Stimulated activated naive B cell treated with anti-CD40 and anti-IgM and Interleukin-4, amounts not matched to agents 10 μg/mL and 1 μg/mL and 100 μg/mL, for 72 hours (primary cell): ENCODE measurements around the gene WDR87.
"Not testable (repeated sequence)": the region's sequence is repeated elsewhere in the genome, so short reads cannot be mapped to it uniquely, and the experiment has no call there.

Experiments used
- ATAC-seq, 2 donors: fragments of 150-1000 bp; cut with Tn5 transposase; replicated peaks; 2 replicates each; pipeline ENCODE4 v1.10.0; 2021; ENCODE audit warnings: moderate library complexity in 1 of 2
- DNase-seq: peaks from one replicate; pipeline ENCODE4 v3.0.0; 2021
- H3K27ac Mint-ChIP-seq: one replicate; pipeline ENCODE4 v1.8.0; 2022; ENCODE audit warnings: mild to moderate bottlenecking, mixed read lengths
- H3K27me3 Mint-ChIP-seq, 2 donors: one replicate each; pipeline ENCODE4 v1.8.0; 2022; ENCODE audit warnings: mixed read lengths in 2 of 2
- H3K36me3 Mint-ChIP-seq, 2 donors: one replicate each; pipeline ENCODE4 v1.8.0; 2022; ENCODE audit warnings: mixed read lengths in 2 of 2, mild to moderate bottlenecking in 1 of 2
- H3K4me1 Mint-ChIP-seq, 2 donors: one replicate each; pipeline ENCODE4 v1.8.0; 2022; ENCODE audit warnings: mixed read lengths in 2 of 2, mild to moderate bottlenecking in 1 of 2
- H3K4me3 Mint-ChIP-seq, 2 donors: one replicate each; pipeline ENCODE4 v1.8.0; 2022; ENCODE audit warnings: mild to moderate bottlenecking in 2 of 2, mixed read lengths in 2 of 2, moderate library complexity in 1 of 2
- H3K9me3 Mint-ChIP-seq, 2 donors: one replicate each; pipeline ENCODE4 v1.8.0; 2022; ENCODE audit warnings: mixed read lengths in 2 of 2, mild to moderate bottlenecking in 1 of 2

WDR87 gene

DNA sequence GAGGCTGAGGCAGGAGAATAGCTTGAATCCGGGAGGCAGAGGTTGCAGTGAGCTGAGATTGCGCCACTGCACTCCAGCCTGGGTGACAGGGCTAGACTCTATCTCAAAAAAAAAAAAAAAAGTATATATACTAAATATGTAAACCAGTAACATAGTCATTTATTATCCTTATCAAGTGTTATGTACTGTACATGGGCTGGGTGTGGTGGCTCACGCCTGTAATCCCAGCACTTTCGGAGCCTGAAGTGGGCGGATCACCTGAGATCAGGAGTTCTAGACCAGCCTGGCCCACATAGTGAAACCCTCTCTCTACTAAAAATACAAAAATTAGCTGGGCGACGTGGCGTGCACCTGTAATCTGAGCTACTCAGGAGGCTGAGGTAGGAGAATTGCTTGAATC is 18.2 kb upstream of the WDR87 start:
- DNase-seq, ATAC-seq, H3K9me3 Mint-ChIP-seq, H3K4me3 Mint-ChIP-seq, H3K27me3 Mint-ChIP-seq: not testable (repeated sequence)
- Mint-ChIP-seq H3K4me1 (peaks cover 54 to 91% of the 10 kb centered on the region in 2 donors), H3K27ac (peak overlapping the region; percentile 42), H3K36me3 (peaks cover 46 to 47% of the 10 kb centered on the region in 2 donors)

GRCh38 chr19:37920591-37921450 is 14.4 kb upstream of the WDR87 start:
- Mint-ChIP-seq H3K4me1 (peaks cover 38 to 85% of the 10 kb centered on the region in 2 donors), H3K27ac (peak overlapping the region; percentile 94), H3K9me3 (peaks cover 0 to 8% of the 10 kb centered on the region in 2 donors), H3K36me3 (peaks cover 45 to 47% of the 10 kb centered on the region in 2 donors), H3K27me3 (no peaks in the 10 kb centered on the region), H3K4me3 (peak overlapping the region; percentile 76 to 86)
- no peak for DNase-seq
- peak; percentile 44 to 49 for ATAC-seq

DNA sequence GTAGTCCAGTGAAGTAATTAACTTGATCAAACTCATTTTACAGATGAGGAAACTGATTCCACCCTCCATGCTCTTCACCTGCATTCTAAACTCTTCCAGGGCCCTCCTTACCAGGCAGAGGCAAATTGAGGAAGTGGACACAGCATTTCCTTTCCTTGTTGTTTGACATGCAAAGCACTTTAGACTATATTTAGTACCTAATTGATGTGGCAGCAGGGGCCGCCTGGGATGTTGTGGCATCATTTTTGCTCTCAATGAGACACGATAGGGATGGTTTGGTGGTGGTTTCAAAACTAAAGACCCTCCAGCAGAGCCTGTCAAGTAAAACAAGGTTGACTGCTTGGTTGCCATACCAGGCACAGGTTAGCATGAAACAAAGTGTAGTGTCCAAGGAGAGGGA is 8.5 kb upstream of the WDR87 start:
- Mint-ChIP-seq H3K36me3 (peaks cover 44 to 54% of the 10 kb centered on the region in 2 donors), H3K27me3 (no peaks in the 10 kb centered on the region), H3K4me1 (peaks cover 42 to 87% of the 10 kb centered on the region in 2 donors), H3K4me3 (peak overlapping the region; percentile 22 to 37), H3K9me3 (peaks cover 2 to 4% of the 10 kb centered on the region in 2 donors), H3K27ac (peak overlapping the region; percentile 94)
- ATAC-seq (peak; percentile 77 to 81), DNase-seq (peak; percentile 39)

DNA sequence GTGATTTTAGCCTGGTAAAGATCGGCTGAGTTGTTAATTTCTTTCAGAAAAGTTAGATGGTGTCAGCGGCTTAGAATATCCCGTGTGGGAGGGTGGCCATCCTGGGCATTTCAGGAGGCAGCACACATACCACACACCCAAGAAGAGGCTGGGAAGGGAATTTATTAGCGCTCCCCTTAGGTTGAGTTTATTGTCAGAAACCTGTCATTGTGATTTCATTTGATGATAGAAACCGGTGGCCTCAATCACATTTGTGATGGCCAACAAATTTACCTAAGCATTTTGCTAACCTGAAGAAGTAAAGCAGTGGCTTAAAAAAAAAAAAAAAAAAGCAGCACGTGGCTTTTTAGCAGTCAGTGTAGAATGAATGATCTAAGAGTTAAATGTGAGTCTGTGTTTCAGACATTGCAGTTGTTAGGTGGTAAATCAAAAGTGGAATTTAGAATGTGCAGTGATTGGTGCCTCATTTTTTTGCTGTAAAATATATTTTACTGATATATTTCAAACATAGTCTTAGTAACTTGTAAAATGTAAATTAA is 3.3 kb upstream of the WDR87 start:
- Mint-ChIP-seq H3K27ac (peak overlapping the region; percentile 87), H3K4me1 (peaks cover 51 to 76% of the 10 kb centered on the region in 2 donors), H3K27me3 (no peaks in the 10 kb centered on the region), H3K4me3 (peak overlapping the region; percentile 89 to 97), H3K9me3 (peaks cover 0 to 2% of the 10 kb centered on the region in 2 donors), H3K36me3 (peaks cover 36 to 55% of the 10 kb centered on the region in 2 donors)
- no peak for DNase-seq
- no peak for ATAC-seq

DNA sequence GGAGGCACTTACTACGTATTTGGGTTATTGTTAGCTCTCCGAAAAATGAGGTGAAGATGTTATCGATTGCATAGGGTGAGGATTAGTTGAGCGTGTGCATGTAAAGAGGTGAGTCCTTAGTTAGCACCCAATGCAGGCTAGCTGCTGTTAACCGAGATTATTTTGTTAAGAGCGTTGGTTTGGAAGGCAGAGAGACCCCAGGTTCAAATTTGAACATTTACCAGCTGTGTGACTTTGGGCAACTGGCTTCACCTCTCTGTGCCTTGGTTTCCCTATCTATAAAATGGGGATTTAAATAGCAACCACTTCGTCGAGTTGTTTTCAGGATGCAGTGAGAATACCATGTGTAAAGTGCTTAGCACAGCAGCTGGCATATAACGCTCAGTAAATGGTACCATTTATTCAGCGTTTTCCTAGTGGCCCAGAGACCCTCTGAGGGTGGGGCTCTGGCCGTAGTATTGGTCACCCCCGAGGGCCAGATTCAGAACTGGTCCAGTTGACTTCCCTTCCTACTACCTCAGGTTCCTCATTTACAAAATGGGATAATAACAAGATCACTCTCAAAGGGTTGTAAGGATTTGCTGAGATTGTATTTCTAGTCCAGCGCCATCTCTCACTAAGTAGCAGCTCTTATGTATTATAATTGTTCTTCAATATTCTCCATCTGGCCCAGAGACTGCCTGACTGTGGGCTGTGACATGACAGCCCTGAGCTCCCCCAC is 1.5 kb upstream of the WDR87 start:
- Mint-ChIP-seq H3K9me3 (no peaks in the 10 kb centered on the region), H3K27me3 (no peaks in the 10 kb centered on the region)
- DNase-seq, result no peak

DNA sequence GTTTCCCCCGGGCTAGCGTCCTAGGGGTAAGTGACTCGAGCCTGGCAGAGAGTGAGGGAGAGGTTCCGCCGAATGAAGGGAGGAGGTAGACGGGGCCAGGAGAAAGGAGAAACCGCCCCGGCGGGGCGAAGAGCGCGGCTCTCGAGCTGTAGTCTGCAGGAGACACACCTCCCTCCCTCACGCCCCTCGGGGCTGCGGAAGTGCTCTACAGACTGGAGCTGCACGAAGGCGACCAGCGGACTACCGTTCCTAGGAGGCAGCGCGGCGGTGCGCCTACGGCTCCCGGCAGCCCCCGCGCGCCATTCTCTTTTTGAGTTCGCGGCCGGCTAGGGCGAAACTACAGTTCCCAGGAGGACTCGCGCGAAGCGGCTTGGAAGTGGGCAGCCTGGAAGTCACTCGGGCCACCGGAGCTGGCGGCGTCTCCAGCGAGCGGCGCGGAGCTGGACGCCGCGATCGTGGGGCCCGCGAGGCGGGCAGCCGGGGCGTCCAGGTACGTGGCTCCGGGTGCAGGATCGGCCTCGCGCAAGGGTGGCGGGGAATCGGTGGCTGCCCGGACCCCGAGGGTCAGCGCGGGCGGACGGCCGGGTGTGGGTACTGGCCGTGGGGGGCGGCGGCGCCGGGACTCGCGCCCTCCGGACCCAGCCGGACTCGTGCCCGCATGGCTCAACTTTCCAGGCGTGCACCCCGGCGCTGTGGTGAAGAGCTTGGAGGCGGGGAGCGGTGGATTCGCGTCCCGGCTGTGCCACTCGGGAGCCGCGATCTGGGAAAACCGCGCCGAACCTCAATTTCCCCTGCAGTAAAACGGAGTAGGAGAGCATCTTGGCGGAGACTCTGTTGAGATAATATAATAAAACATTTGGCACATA is 708 bp upstream of the WDR87 start, which contains the start of gene SIPA1L3:
SIPA1L3 (plus strand) TSS at position 340 of the 866 bp plus-strand sequence. CDS start 174,358 bp downstream, outside the sequence.
- no peaks in the 10 kb centered on the region for H3K27me3 Mint-ChIP-seq
- ATAC-seq (peak; percentile 95), DNase-seq (peak; percentile 95)
- H3K36me3 Mint-ChIP-seq, result peaks cover 25 to 39% of the 10 kb centered on the region in 2 donors
- H3K4me1 Mint-ChIP-seq, result peaks cover 46 to 64% of the 10 kb centered on the region in 2 donors
- peak within 1 kb of the TSS; percentile 96 for H3K27ac Mint-ChIP-seq
- H3K9me3 Mint-ChIP-seq, result no peaks in the 10 kb centered on the region
- peak within 1 kb of the TSS; percentile 89 to 97 for H3K4me3 Mint-ChIP-seq

More for the DNA sequence above, 1.5 kb upstream of the WDR87 start:
- Mint-ChIP-seq H3K27ac (peak overlapping the region; percentile 87), H3K4me1 (peaks cover 48 to 66% of the 10 kb centered on the region in 2 donors), H3K36me3 (peaks cover 30 to 47% of the 10 kb centered on the region in 2 donors), H3K4me3 (peak overlapping the region; percentile 89 to 97)
- ATAC-seq, result no peak

DNA sequence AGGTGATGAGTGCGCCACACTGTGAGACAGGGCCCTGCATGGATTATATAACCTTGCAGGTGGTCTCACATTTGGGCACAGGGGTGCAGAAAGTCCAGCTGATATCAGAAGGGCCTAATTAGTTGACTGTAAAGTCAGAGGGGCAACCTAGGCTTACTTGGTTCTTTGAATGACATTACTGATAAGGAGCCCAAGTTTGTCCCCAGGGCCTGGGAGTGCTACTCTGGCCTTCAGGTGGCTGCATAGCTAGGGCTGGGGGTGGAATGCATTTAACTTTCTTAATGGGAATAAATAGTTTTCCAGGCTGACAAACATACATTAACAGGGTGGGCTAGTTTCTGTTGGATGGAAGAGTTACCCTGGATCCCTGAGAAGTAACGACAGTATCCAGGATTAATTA is 3.3 kb downstream of the WDR87 start:
- DNase-seq, result no peak
- H3K4me3 Mint-ChIP-seq, result no peak overlapping the region
- no peaks in the 10 kb centered on the region for H3K9me3 Mint-ChIP-seq
- H3K36me3 Mint-ChIP-seq, result peaks cover 0 to 4% of the 10 kb centered on the region in 2 donors
- H3K4me1 Mint-ChIP-seq, result peaks cover 17 to 41% of the 10 kb centered on the region in 2 donors
- ATAC-seq, result no peak
- peak overlapping the region; percentile 82 for H3K27ac Mint-ChIP-seq
- no peaks in the 10 kb centered on the region for H3K27me3 Mint-ChIP-seq

- ATAC-seq (peak; percentile 48 to 49), DNase-seq (peak; percentile 71)
- no peaks in the 10 kb centered on the region for H3K9me3 Mint-ChIP-seq
- H3K4me3 Mint-ChIP-seq, result no peak overlapping the region
- H3K4me1 Mint-ChIP-seq, result peaks cover 16 to 36% of the 10 kb centered on the region in 2 donors
- H3K27ac Mint-ChIP-seq, result peak overlapping the region; percentile 82
- H3K27me3 Mint-ChIP-seq, result no peaks in the 10 kb centered on the region
- peaks cover 0 to 3% of the 10 kb centered on the region in 2 donors for H3K36me3 Mint-ChIP-seq
These were observed 3.7 kb downstream of the WDR87 start for GRCh38 chr19:37902668-37903067.

DNA sequence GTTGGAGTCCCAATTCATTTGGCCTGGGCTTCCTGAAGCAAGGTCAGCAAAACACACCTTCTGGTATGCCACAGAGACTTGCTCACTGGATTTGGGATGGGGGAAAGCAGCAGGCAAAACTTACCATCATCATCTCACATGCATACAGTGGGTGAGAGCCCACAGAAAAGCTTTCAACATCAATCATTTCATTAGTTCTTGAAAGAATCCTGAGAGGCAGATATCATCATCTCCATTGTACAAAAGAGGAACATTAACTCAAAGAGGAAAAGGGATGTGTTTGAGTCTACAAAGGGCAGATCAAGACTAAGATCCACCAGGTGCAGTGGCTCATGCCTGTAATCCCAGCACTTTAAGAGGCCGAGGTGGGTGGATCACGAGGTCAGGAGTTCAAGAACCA is 6.4 kb downstream of the WDR87 start:
- Mint-ChIP-seq H3K27me3 (no peaks in the 10 kb centered on the region), H3K36me3 (no peaks in the 10 kb centered on the region), H3K9me3 (no peaks in the 10 kb centered on the region), H3K4me1 (peaks cover 9 to 26% of the 10 kb centered on the region in 2 donors), H3K27ac (no peak overlapping the region), H3K4me3 (no peak overlapping the region)
- no peak for ATAC-seq
- DNase-seq, result no peak

- Mint-ChIP-seq H3K9me3 (no peaks in the 10 kb centered on the region), H3K36me3 (no peaks in the 10 kb centered on the region), H3K4me1 (peaks cover 9 to 26% of the 10 kb centered on the region in 2 donors), H3K27ac (no peak overlapping the region), H3K4me3 (no peak overlapping the region), H3K27me3 (no peaks in the 10 kb centered on the region)
- DNase-seq (no peak), ATAC-seq (no peak)
These were observed 6.9 kb downstream of the WDR87 start for GRCh38 chr19:37899453-37899852.

DNA sequence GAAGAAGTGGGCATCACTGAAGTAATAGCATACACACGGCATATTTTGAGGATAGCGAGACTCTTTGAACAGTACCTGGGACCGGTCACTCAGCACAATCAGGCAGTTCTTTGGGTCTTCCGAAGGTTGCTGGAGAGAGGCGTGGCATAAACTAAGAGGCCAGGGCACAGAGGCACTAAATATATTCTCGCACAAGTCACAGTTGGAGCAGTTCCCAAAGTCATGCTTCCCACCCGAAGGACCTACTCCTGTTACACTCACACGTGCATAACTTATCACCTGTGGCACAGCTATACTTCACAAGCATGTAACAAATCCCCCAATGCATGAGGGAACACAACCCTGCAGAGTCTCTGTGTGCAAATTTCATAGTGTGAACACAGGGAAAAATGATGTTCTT is 10.2 kb downstream of the WDR87 start:
- H3K27me3 Mint-ChIP-seq, result peaks cover 12% of the 10 kb centered on the region in 2 donors
- H3K36me3 Mint-ChIP-seq, result no peaks in the 10 kb centered on the region
- no peak overlapping the region for H3K4me3 Mint-ChIP-seq
- H3K9me3 Mint-ChIP-seq, result no peaks in the 10 kb centered on the region
- no peak overlapping the region for H3K27ac Mint-ChIP-seq
- ATAC-seq, result no peak
- no peak for DNase-seq
- H3K4me1 Mint-ChIP-seq, result peaks cover 3 to 17% of the 10 kb centered on the region in 2 donors

- no peak for DNase-seq
- Mint-ChIP-seq H3K27me3 (peaks cover 12% of the 10 kb centered on the region in 2 donors), H3K27ac (no peak overlapping the region), H3K4me3 (no peak overlapping the region), H3K4me1 (peaks cover 3 to 4% of the 10 kb centered on the region in 2 donors), H3K36me3 (no peaks in the 10 kb centered on the region), H3K9me3 (no peaks in the 10 kb centered on the region)
- no peak for ATAC-seq
These were observed 12.4 kb downstream of the WDR87 start for GRCh38 chr19:37893845-37894575.

DNA sequence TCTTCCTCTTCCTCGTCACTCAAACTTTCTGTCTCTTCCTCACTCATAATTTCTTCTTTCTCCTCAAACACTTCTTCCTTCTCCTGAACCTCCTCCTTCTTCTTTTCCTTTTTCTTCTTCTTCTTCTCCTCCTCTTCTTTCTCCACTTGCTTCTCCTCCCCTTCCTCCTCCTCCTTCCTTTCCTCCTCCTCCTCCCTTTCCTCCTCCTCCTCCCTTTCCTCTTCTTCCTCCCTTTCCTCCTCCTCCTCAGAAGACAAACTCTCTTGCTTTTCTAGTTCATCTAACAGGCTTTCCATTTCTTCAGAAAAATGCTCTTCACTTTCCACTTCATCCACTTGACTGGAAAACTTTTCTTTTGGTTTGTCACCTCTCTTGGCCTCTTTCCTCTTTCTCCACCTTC is 19.8 kb downstream of the WDR87 start:
- peaks cover 3 to 7% of the 10 kb centered on the region in 2 donors for H3K9me3 Mint-ChIP-seq
- H3K27ac Mint-ChIP-seq, result no peak overlapping the region
- ATAC-seq (no peak), DNase-seq (no peak)
- H3K4me3 Mint-ChIP-seq, result no peak overlapping the region
- peaks cover 2 to 3% of the 10 kb centered on the region in 2 donors for H3K27me3 Mint-ChIP-seq
- H3K36me3 Mint-ChIP-seq, result peaks cover 2 to 3% of the 10 kb centered on the region in 2 donors
- H3K4me1 Mint-ChIP-seq, result no peaks in the 10 kb centered on the region
